Loucy (cell line): Measurements from ENCODE around the gene DCTN5.

Source experiments
- H2AFZ ChIP-seq: fragments of 200-600 bp; sonication (generic); 2 replicates; pipeline ENCODE4 v1.6.0; 2016; ENCODE audit warnings: antibody characterized with exemption, mild to moderate bottlenecking, low read length, moderate library complexity
- H3F3A ChIP-seq: fragments of 200-600 bp; 2 replicates; pipeline ENCODE4 v1.6.0; 2016; ENCODE audit warnings: antibody characterized with exemption, low read depth, mild to moderate bottlenecking
- H3K27me3 ChIP-seq: fragments of 200-600 bp; sonication (generic); 2 replicates; pipeline ENCODE4 v1.6.1; 2014; ENCODE audit warnings: low read length, mild to moderate bottlenecking; ENCODE audit not compliant: insufficient read depth, poor library complexity, severe bottlenecking
- H3K36me3 ChIP-seq: fragments of 200-600 bp; sonication (generic); 2 replicates; pipeline ENCODE4 v1.6.1; 2016; ENCODE audit warnings: low read length; ENCODE audit not compliant: insufficient read depth
- H3K4me1 ChIP-seq: fragments of 200-600 bp; sonication (generic); 2 replicates; pipeline ENCODE4 v1.5.1; 2014; ENCODE audit warnings: low read length, mild to moderate bottlenecking; ENCODE audit not compliant: insufficient read depth, poor library complexity, severe bottlenecking
- H3K4me2 ChIP-seq: fragments of 200-600 bp; sonication (generic); 2 replicates; pipeline ENCODE4 v1.6.0; 2014; ENCODE audit warnings: antibody characterized with exemption, low read length, low read depth, mild to moderate bottlenecking; ENCODE audit not compliant: poor library complexity, severe bottlenecking
- H3K4me3 ChIP-seq: fragments of 200-600 bp; sonication (generic); 2 replicates; pipeline ENCODE4 v1.5.1; 2014; ENCODE audit warnings: low read length, mild to moderate bottlenecking, mixed read lengths; ENCODE audit not compliant: poor library complexity, severe bottlenecking
- H3K79me2 ChIP-seq: fragments of 200-600 bp; sonication (generic); 2 replicates; pipeline ENCODE4 v1.6.1; 2014; ENCODE audit warnings: low read length; ENCODE audit not compliant: insufficient read depth
- H3K9ac ChIP-seq: fragments of 200-600 bp; sonication (generic); 2 replicates; pipeline ENCODE4 v1.6.0; 2014; ENCODE audit warnings: mild to moderate bottlenecking, low read depth, low read length, moderate library complexity; ENCODE audit not compliant: poor library complexity, severe bottlenecking
- H3K9me2 ChIP-seq: fragments of 200-600 bp; sonication (generic); replicated peaks from 2 replicates; pipeline ENCODE4 v1.6.1; 2016; ENCODE audit warnings: low read depth, low read length, mixed read lengths
- H3K9me3 ChIP-seq: fragments of 200-600 bp; sonication (generic); 2 replicates; pipeline ENCODE4 v1.6.1; 2014; ENCODE audit warnings: mild to moderate bottlenecking, antibody characterized with exemption, low read length, low read depth; ENCODE audit not compliant: insufficient read depth
- H4K20me1 ChIP-seq: fragments of 200-600 bp; sonication (generic); 2 replicates; pipeline ENCODE4 v1.6.0; 2014; ENCODE audit warnings: antibody characterized with exemption, low read length, mild to moderate bottlenecking; ENCODE audit not compliant: insufficient read depth, poor library complexity, severe bottlenecking
- EZH2phosphoT487 ChIP-seq: fragments of 200-600 bp; IDR thresholded peaks from 2 replicates; pipeline ENCODE4 v1.6.1; 2018; ENCODE audit warnings: antibody characterized with exemption, mild to moderate bottlenecking, moderate library complexity, borderline replicate concordance
- TF ChIP-seq, protein P1 (sequence below): fragments of 200-600 bp; sonication (generic); conservative IDR thresholded peaks from 2 replicates; pipeline ENCODE4 v1.5.1; 2014; ENCODE audit warnings: mild to moderate bottlenecking, antibody characterized with exemption, low read length

DCTN5 gene

DNA sequence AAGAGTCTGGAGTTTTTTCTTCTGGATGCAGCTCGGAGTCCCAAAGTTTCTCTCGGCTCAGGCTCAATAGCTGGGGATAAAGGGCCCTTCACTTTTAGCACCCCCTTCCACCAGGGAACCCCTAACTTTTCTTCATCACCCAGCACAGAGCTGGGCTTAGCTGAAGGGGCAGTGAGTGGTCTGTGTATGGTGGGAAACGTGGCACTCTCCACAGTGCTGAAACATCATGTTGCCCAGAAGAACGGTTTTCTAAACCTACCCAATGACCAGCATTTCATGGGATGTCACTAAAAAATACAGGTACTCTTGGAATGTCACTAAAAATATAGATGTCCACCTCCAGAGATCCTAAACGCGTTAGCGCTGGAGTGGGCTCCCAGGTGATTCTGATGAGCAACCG lies 59.8 kb downstream of the DCTN5 start:
- no peaks in the 10 kb centered on the region for H3K9me3 ChIP-seq
- H3K4me1 ChIP-seq: no peaks in the 10 kb centered on the region
- no peaks in the 10 kb centered on the region for H3K9me2 ChIP-seq
- no peak for TF ChIP-seq EZH2phosphoT487
- TF ChIP-seq, protein P1, sequence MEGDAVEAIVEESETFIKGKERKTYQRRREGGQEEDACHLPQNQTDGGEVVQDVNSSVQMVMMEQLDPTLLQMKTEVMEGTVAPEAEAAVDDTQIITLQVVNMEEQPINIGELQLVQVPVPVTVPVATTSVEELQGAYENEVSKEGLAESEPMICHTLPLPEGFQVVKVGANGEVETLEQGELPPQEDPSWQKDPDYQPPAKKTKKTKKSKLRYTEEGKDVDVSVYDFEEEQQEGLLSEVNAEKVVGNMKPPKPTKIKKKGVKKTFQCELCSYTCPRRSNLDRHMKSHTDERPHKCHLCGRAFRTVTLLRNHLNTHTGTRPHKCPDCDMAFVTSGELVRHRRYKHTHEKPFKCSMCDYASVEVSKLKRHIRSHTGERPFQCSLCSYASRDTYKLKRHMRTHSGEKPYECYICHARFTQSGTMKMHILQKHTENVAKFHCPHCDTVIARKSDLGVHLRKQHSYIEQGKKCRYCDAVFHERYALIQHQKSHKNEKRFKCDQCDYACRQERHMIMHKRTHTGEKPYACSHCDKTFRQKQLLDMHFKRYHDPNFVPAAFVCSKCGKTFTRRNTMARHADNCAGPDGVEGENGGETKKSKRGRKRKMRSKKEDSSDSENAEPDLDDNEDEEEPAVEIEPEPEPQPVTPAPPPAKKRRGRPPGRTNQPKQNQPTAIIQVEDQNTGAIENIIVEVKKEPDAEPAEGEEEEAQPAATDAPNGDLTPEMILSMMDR: no peak
- no peak overlapping the region for H3K4me3 ChIP-seq
- H3K27me3 ChIP-seq: no peaks in the 10 kb centered on the region
- H4K20me1 ChIP-seq: no peaks in the 10 kb centered on the region
- no peak overlapping the region for H2AFZ ChIP-seq
- no peaks in the 10 kb centered on the region for H3F3A ChIP-seq
- H3K9ac ChIP-seq: no peak overlapping the region
- H3K36me3 ChIP-seq: no peaks in the 10 kb centered on the region
- H3K4me2 ChIP-seq: no peak overlapping the region
- no peaks in the 10 kb centered on the region for H3K79me2 ChIP-seq

DNA sequence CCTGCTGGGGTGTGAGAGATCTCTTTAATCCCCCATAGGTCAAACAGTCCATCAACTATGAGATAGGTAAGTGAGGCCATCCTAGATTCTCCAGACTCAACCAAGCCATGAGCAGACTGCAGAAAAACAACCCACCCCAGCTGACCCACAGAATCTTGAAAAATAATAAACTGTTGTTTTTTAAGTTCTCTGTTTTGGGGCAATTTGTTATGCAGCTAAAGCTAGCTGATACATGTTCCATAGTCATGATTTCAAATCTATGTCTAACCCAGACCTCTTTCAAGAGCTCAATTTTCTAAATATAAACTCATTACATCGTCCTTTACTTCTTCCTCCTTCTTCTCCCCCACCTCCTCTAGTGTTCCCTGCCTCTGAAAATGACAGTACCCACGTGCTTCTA lies 61.7 kb downstream of the DCTN5 start:
- Histone ChIP-seq H3K9me3 (no peaks in the 10 kb centered on the region), H3K36me3 (no peaks in the 10 kb centered on the region), H3K4me3 (no peak overlapping the region), H3K79me2 (no peaks in the 10 kb centered on the region), H3K4me2 (no peak overlapping the region), H2AFZ (no peak overlapping the region), H3F3A (no peaks in the 10 kb centered on the region), H3K9ac (no peak overlapping the region), H4K20me1 (no peaks in the 10 kb centered on the region), H3K9me2 (no peaks in the 10 kb centered on the region), H3K27me3 (no peaks in the 10 kb centered on the region), H3K4me1 (no peaks in the 10 kb centered on the region)
- TF ChIP-seq, protein P1: no peak
- TF ChIP-seq EZH2phosphoT487: no peak

DNA sequence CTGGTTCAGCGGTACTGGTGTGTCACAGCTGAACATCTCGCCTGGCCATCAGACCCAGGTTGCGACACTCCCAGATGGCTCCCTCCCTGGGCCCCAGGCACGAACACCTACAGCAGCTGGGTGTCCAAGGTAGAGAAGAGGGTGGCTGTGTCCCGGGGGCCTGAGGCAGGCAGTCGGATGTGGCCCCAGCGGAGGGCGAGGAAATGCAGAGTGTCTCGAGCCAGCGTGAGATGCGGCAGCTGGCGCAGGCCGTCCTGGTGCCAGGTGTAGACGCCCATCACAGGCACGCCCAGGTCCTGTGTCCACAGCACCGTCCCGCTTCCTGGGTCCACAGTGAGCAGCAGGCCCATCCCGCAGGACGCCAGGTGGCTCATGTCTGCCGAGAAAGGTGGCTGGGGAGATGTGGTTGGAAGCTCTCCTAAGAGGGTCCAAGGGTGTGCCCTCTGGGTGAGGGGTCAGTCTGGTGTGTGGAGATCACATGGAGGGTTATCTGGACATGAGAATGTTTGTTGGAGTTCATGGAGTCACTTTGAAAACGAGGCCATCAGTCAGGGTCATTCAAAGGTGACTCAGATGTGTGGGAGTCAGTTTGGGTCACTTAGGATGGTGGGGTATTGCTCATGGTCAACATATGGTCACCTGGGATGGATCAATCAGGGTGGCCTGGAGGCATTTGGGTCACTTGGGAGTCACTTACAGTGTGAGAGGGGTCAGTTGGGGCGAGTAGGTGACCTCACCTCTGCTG lies 63.7 kb downstream of the DCTN5 start:
- no peaks in the 10 kb centered on the region for H3F3A ChIP-seq
- no peaks in the 10 kb centered on the region for H3K9me2 ChIP-seq
- no peak overlapping the region for H3K4me3 ChIP-seq
- no peaks in the 10 kb centered on the region for H3K9me3 ChIP-seq
- H3K79me2 ChIP-seq: no peaks in the 10 kb centered on the region
- H4K20me1 ChIP-seq: no peaks in the 10 kb centered on the region
- no peaks in the 10 kb centered on the region for H3K27me3 ChIP-seq
- no peak overlapping the region for H3K9ac ChIP-seq
- TF ChIP-seq EZH2phosphoT487: no peak
- TF ChIP-seq, protein P1: no peak
- H2AFZ ChIP-seq: no peak overlapping the region
- H3K36me3 ChIP-seq: no peaks in the 10 kb centered on the region
- H3K4me2 ChIP-seq: no peak overlapping the region
- H3K4me1 ChIP-seq: no peaks in the 10 kb centered on the region
